ENCODE measurements around the gene DGKG.

DNA sequence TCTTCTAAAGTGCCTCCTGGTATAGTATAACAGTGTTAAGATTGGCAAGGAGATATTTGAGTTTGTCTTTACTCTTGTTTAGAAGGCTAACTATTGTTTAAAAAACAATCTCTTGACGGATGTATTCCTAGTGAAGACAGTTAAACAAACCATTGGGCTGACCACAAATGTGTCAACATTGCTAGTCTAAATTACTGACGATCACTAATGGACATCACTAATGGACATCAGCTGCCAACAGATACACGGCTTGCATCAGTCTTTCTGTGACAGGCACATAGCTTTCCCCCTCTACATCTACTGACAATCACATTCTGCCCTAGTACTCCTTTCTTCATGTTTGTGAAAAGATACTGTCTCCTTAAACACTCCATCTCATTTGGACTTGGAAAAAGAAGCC is 196.0 kb downstream of the DGKG start:
- TF ChIP-seq POLR2A (conservative IDR thresholded peaks at IDR 0.05) (no peak), SREBF2 (CRISPR knock-in tag; IDR thresholded peaks at IDR 0.05) (no peak), ZNF124 (CRISPR knock-in tag; IDR thresholded peaks at IDR 0.05) (no peak), CHD2 (IDR thresholded peaks at IDR 0.05; ENCODE audit: low read depth, low read length) (no peak)
